GM12874 (cell line): ENCODE measurements around the gene PERCC1.

Experiments
- CTCF ChIP-seq: IDR thresholded peaks from 2 replicates; pipeline ENCODE4 v1.5.1; 2011; ENCODE audit warnings: low read depth, mild to moderate bottlenecking, control low read depth, low read length, moderate library complexity; ENCODE audit not compliant: insufficient read depth

PERCC1 gene

DNA sequence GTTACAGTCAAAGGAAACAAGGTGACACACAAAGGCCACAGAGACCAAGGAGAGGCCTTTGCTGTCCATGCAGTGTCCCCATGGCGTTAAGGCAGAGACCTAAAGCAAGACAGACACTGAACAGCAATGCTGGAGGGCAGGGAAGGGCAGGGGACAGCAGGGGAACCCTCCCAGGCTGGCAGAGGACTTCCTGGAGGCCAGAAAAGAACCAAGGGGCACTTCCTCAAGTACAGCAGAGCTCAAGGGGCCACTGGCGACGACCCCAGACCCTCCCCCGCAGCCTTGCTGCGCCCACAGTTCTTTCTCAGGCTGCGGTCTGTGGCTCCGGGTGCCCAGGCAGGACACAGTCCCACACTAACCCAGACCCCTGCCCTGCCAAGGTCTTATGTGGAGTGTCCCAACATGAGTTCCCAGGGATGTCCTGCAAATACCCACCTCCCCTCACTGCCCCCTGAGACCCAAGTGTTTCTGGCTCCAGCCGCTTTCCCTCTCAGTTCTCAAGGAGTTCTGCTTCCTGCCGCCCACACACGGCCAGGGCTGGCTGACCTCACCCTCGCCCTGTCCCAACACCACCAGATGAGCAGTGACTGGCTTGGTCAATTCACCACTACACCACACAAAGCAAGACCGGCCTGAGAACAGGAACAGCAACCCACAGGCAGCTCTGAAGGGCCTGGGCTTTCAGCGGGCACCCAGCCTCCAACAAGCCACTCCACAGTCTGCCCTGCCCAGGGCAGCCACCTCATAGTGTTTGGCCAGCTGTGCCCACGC is 39.8 kb downstream of the PERCC1 start:
- no peak for TF ChIP-seq CTCF

DNA sequence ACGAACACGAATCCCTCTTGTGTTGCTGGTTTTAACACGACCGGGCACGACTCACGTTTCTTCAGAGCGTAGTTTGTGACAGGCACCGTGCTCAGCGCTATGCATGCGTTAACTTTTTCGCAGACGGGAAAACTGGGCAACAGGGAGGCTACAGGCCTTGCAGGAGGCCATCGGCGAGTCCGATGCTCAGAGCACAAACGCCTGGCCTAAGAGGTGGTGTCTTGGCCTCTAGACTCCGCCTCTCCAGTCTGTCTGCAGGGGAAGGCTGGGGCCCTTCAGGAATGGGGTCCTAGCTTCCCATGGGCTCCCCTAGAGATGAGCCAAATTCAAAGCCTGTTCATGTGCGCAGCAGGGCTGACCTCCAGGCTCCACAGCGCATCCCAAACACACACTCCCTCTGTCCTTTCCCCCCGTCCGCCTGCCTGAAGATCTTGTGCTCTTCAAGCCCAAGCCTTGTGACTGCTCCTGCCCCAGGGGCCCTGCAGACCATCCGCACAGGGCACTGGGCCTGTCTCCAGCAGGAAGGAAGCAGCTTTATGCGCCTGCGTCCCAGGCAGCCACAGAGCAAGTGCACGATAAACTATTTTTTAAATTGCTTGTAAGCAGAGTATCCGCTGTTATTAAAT is 40.8 kb downstream of the PERCC1 start:
- TF ChIP-seq CTCF, result no peak

DNA sequence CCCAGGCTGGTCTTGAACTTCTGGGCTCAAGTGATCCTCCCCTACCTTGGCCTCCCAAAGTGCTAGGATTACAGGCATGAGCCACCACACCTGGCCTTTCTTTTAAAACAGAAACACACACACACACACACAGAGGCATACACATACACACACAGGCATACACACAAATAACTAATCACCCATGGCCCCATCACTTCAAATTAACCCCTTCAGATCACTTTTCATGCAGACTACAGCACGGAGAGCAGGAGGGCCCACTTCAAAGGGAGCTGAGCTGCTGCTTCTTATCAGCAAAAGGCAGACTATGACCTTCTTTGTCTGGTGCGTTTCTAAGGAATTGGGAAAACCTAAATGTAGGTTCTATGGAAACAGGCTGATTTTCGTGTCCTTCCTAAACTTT is 42.1 kb downstream of the PERCC1 start:
- no peak for TF ChIP-seq CTCF

- no peak for TF ChIP-seq CTCF
Measured at GRCh38 chr16:1474082-1474795, 43.4 kb downstream of the PERCC1 start.

- no peak for TF ChIP-seq CTCF
Measured at GRCh38 chr16:1474796-1475551, 44.1 kb downstream of the PERCC1 start, which contains the start of gene CLCN7. Gene CLCN7 (minus strand): TSS chr16:1475028. CDS start chr16:1474974, 54 bp downstream.

DNA sequence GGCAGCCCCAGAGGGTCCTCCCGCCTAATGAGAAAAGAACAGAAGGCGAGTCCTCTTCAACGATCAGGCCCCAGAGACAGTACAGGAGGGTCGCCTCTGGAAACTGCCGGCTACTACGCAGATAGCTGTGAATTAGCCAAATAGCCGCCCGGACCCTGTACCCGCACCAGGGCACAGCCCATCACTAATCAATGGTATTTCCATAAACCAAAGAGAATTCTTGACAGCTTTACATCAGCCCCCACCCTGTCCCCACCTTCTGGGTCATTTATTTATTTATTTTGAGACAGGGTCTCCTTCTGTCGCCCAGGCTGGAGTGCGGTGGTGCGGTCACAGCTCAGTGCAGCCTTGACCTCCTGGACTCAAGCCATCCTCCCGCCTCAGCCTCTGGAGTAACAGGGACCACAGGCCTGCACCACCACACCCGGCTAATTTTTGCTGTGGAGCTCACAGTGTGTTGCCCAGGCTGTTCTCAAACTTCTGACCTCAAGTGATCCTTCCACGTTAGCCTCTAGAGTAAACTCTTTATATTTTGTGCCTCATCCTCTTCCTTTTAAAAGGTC is 44.8 kb downstream of the PERCC1 start:
- no peak for TF ChIP-seq CTCF

DNA sequence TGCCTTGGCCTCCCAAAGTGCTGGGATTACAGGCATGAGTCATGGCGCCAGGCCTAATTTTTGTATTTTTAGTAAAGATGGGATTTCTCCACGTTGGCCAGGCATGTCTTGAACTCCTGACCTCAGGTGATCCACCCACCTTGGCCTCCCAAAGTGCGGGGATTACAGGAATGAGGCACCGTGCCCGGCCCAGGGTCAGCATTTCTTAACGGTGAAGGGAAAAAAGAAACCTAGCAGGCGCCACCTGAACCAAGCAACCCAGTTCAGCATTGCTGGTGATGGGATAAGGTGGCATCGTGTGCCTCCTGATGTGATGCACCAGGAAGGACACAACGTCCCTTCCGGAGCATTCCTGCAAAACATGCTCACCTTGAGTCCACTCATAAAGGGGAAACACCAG is 46.2 kb downstream of the PERCC1 start:
- no peak for TF ChIP-seq CTCF
